HG03135 (cell line): ENCODE measurements around the gene TDRD6.
"Not testable (repeated sequence)": the region's sequence is repeated elsewhere in the genome, so short reads cannot be mapped to it uniquely, and the experiment has no call there.

ENCODE experiments used
- ATAC-seq: cut with Tn5 transposase; IDR thresholded peaks from one replicate; pipeline ENCODE4 v1.9.1; 2021; ENCODE audit warnings: mild to moderate bottlenecking, moderate library complexity; ENCODE audit not compliant: unreplicated experiment

The TDRD6 gene

DNA sequence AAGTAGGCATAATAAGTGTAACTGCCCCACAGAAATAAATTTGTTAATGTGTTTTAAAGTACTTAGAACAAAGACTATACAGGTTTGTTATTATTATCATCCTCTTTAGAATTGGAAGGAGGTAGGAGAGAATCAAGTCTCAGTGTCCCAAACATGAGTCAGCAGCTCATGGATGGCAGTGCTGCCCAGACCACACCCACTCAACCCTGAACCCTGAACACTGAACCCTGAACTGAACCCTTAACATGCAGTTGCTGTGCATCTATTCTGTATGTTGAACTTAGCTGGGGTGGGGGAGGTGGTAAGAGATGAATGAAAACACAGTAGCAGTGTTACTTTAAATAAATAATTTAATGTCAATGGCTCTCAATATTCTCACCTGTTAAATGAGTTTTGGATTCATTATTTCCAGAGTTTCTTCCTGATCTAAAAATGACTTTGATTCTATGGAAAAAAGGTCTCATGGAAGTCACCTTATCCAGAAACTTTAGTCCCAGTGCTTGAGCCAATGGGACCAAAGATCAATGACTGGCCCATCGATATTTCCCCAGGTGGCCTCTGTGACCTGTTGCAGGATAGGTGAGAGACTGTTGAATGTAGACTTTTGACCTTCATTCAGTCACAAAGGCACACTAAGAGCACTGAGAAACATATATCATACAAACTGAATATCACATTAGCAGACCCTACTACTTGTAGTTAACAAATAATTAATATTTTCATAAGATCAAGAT is 55.9 kb downstream of the TDRD6 start:
- ATAC-seq, result no peak

DNA sequence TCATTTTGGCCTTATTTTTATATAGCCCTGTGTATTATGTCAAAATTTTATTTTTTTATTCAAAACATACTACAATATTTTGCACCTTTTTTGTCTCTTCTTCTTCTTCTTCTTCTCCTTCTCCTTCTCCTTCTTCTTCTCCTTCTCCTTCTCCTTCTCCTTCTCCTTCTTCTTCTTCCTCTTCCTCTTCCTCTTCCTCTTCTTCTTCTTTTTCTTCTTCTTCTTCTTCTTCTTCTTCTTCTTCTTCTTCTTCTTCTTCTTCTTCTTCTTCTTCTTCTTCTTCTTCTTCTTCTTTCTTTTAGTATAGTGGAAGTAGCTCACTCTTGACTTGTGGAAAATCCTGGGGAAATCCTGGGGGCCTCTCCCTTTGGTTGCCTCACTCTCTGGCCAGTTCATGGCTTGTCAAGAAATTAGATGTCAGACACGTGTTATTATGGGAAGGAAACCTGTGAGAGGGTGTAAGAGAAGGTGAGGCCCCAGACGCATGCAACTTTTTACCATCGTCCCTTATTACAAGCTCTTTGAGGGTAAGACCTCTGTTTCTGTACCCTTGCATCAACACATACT is 56.6 kb downstream of the TDRD6 start:
- ATAC-seq, result not testable (repeated sequence)

DNA sequence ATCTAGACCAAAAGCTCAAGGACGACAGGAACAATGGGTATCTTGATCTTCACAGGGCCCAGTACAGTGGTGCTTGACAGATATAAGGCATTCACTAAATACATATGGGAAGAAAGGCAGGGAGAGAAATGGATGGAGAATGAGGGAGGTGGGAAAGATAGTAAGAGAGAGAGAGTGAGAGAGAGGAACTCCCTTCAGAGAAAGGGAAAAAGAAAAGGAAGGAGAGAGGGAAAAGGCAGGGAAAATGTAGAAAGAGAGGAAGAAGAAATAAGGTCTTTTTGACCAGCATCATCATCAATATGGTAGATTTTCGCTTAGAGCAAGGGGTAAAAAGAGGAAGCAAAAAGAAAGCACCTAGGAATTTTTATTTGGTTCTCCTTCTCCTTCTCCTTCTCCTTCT is 58.3 kb downstream of the TDRD6 start:
- no peak for ATAC-seq

DNA sequence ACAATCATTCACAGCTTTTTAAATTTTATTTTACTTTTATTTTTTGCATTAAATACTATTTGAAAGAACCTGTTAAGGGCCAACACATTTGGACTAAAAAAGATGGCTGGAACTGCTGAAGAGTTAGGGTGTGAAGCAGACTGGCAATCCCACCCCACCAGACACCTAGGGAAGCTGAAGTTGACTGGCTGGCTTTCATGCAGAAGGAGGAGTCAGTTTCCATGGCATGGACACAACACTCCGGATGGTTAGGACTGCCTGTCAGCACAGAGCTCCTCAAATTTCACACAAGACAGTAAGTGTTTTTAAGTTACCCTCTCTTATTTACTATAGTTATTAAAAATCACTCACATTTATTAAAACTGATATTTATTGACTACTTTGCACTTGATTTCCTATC is 59.0 kb downstream of the TDRD6 start, which contains the start of gene ANKRD66:
TSS of gene ANKRD66 (plus strand) at position 238 of the 400 bp plus-strand sequence. CDS start 5,016 bp downstream, outside the sequence.
- no peak for ATAC-seq

DNA sequence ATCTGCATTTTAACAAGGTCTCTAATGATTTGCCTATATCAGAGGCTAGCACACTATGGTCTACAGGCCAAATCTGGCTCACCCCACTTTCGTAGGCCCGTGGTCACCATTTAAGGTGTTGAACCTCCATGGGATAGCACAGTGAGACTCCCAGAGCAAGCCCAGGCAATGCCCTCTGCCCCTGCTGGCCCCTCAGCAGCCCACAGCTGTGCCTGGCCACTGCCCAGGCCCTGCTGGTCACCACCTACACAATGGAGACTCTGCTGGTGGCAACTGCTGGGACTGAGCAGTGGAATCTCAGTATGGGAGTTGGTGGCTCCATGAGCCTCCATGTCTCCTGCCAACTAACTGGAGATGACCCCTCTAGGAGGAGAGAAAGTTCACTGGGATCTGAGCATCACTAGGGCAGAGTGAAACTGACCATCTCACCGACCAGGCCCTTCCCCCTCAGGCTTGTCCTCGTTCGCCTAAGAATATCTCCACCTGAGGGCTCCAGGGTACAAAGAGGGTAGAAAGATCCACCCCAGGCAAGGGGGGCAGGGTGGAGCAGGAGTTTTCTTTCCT is 61.3 kb downstream of the TDRD6 start:
- ATAC-seq, result no peak

DNA sequence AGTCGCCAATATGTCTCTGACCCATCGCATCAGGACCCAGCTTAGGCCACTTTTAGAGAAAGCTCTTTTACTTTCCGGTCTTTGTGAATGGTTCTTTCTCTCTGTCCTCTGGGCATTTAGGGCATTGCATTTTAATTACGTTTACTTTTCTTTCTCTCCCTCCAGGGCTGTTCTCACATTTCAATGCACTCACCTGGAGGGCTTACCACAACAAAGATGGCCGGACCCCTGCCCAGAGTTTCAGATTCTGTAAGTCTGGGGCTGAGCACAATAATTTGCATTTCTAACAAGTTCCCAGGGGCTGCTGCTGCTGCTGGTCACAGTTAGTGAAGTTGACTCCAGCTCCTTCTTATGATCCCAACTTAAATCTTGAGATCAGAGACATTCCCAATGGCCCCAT is 62.0 kb downstream of the TDRD6 start:
- ATAC-seq, result no peak

DNA sequence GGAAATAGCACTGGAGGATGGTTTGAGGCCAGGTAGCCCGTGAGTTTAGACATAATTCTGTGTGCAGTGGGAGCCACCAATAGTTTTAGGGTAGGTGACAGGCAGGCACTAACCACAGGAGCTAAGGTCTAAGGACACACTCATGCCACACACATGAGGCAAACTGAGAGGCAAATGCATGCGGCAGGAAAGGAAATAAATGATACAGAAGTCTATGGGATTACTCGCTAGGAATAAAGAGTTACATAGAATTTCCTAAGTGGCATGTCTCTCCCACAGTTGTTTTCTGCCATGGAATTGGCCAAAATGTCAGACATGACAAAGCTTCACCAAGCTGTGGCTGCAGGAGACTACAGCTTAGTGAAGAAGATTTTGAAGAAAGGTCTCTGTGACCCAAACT is 64.0 kb downstream of the TDRD6 start:
- ATAC-seq, result no peak
